PFSK-1 (cell line): ENCODE data around the gene MAML1.

Source experiments
- POLR2AphosphoS5 ChIP-seq: IDR thresholded peaks from 2 replicates; pipeline ENCODE4 v1.6.1; 2012; ENCODE audit warnings: low read depth, mild to moderate bottlenecking, control low read depth, low read length, moderate library complexity
- REST ChIP-seq, 2 experiments: IDR thresholded peaks; 2 replicates each; pipeline versions ENCODE4 v1.6.1 to v1.8.0; 2011 to 2012; ENCODE audit warnings: low read depth in 2 of 2, low read length in 2 of 2, control low read depth in 1 of 2, inconsistent platforms in 1 of 2, mild to moderate bottlenecking in 1 of 2, moderate library complexity in 1 of 2; ENCODE audit not compliant: insufficient read depth in 1 of 2
- SIN3A ChIP-seq: IDR thresholded peaks from 2 replicates; pipeline ENCODE4 v1.6.1; 2012; ENCODE audit warnings: mild to moderate bottlenecking, low read length, moderate library complexity, borderline replicate concordance; ENCODE audit not compliant: insufficient read depth
- TAF1 ChIP-seq: IDR thresholded peaks from 2 replicates; pipeline ENCODE4 v1.6.1; 2012; ENCODE audit warnings: low read length, control low read depth, borderline replicate concordance; ENCODE audit not compliant: insufficient read depth

DNA sequence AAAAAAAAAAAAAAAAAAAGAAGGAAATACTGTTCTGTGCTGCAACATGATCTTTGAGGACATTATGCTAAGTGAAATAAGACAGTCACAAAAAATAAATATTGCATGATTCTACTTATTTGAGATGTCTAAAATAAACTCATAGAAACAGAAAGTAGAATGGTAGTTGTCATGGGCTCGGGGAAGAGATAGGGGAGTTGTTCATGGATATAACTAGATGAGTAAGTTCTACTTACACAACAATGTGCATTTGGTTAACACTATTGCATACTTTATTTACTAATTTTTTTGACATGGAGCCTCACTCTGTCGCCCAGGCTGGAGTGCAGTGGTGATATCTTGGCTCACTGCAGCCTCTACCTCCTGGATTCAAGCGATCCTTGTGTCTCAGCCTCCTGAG lies 15.2 kb downstream of the MAML1 start:
- TF ChIP-seq REST (IDR thresholded peaks at IDR 0.05; ENCODE audit: insufficient read depth in 1 of 2, low read depth in 2 of 2, low read length in 2 of 2) (no peak), TAF1 (no peak), SIN3A (no peak), POLR2AphosphoS5 (no peak)
